ENCODE results near the gene FOXE3. TPM values are rescaled to one million over a fixed set of nuclear protein-coding genes. Genes with fewer than 3 reads are reported as not detected.

The FOXE3 gene
- total and polyA plus RNA-seq, 9 of the 15 experiments (the other 6 are each of a cell fraction or from before 2014, with no cell fraction given): not detected

GRCh38 chr1:47465605-47466004, 49.5 kb downstream of the FOXE3 start:
- no peak for TF ChIP-seq RCOR1 (IDR thresholded peaks at IDR 0.05; ENCODE audit: borderline replicate concordance in 1 of 2, low read depth in 2 of 2, low read length in 2 of 2)
- no peak for TF ChIP-seq MTA3 (IDR thresholded peaks at IDR 0.05; ENCODE audit: borderline replicate concordance)
- no peak for TF ChIP-seq EP400 (IDR thresholded peaks at IDR 0.05)
- TF ChIP-seq MAFF (IDR thresholded peaks at IDR 0.05; ENCODE audit: low read length): no peak
- TF ChIP-seq ZNF655 (CRISPR knock-in tag; IDR thresholded peaks at IDR 0.05): no peak
- no peak for TF ChIP-seq WHSC1 (IDR thresholded peaks at IDR 0.05; ENCODE audit: low read length)
- TF ChIP-seq KAT7 (CRISPR knock-in tag; IDR thresholded peaks at IDR 0.05; ENCODE audit: borderline replicate concordance): no peak
- no peak for TF ChIP-seq ZBTB49 (CRISPR knock-in tag; IDR thresholded peaks at IDR 0.05; ENCODE audit: borderline replicate concordance)
- TF ChIP-seq NCOA4 (IDR thresholded peaks at IDR 0.05; ENCODE audit: partially characterized antibody): no peak
- no peak for TF ChIP-seq ATF7 (IDR thresholded peaks at IDR 0.05)
- no peak for TF ChIP-seq PURB (CRISPR knock-in tag; IDR thresholded peaks at IDR 0.05; ENCODE audit: low read depth)
- no peak overlapping the region for H3K27ac ChIP-seq (ENCODE audit: extremely low read depth, low read depth, low read length)
- in situ Hi-C loops (cut with MboI) (no loop called here), intact Hi-C loops (cut with micrococcal nuclease) (no loop called here)
- FAIRE-seq: no peak
- no TSS peak for BruUV-seq (replicated peaks)
- CTCF ChIA-PET (ENCODE audit: low intra/inter-chr PET ratio): no interaction called here
- no peaks in the 10 kb centered on the region for H3K9me1 ChIP-seq (ENCODE audit: control insufficient read depth, insufficient read depth, low read length)
- 3% methylated on average over 3 of the region's 3 CpGs for WGBS (ENCODE audit: insufficient coverage, low coverage, missing lambda C conversion rate)
- H3K79me2 ChIP-seq (ENCODE audit: control insufficient read depth, insufficient read depth, low read length): no peaks in the 10 kb centered on the region
- peaks cover 6 to 9% of the 10 kb centered on the region in 2 experiments; a peak in 1 of 5 replicates for H3K27me3 ChIP-seq (ENCODE audit: control insufficient read depth in 2 of 2, insufficient read depth in 2 of 2, low read length in 2 of 2)
- no peak overlapping the region for H3K9ac ChIP-seq (ENCODE audit: insufficient read depth in 1 of 2, low read depth in 2 of 2, low read length in 2 of 2)
- H3K4me3 ChIP-seq: no peak overlapping the region
- H4K20me1 ChIP-seq (replicated peaks; ENCODE audit: control insufficient read depth, insufficient read depth, low read length): peaks cover 9% of the 10 kb centered on the region; the same call in 1 of the 2 replicates
- no peak overlapping the region for H2AFZ ChIP-seq (ENCODE audit: low read depth, low read length)
- H3K9me3 ChIP-seq (replicated peaks; ENCODE audit: control insufficient read depth, insufficient read depth, low read depth, low read length): no peaks in the 10 kb centered on the region
- peaks cover 2 to 6% of the 10 kb centered on the region in 2 experiments; a peak in 2 of 5 replicates for H3K4me1 ChIP-seq (replicated peaks in 1 of 2; ENCODE audit: control insufficient read depth in 2 of 2, insufficient read depth in 2 of 2, low read length in 2 of 2)
- POLR2A ChIA-PET: interaction anchor here (0.6 to 1.3 kb wide), 4 partner anchors 13 to 985 kb away, joined by 3 to 8 read pairs (median 4); no protein-coding TSS in a partner anchor
- no peak overlapping the region for H3K4me2 ChIP-seq (ENCODE audit: insufficient read depth, low read length)
- ATAC-seq: no peak
- no peaks in the 10 kb centered on the region for H3K36me3 ChIP-seq (ENCODE audit: control insufficient read depth, insufficient read depth, low read length)
- DNase-seq (ENCODE audit: extremely low read depth in 1 of 4, low spot score in 3 of 4): no peak

Other genes with a start within 250 kb of the FOXE3 start
- 0.33 and 0.59 TPM in 2 replicates for gene PDZK1IP1, start 226.2 kb upstream of the FOXE3 start, total RNA-seq (2014; rRNA removed)
- gene PDZK1IP1, start 226.2 kb upstream of the FOXE3 start, total RNA-seq (2014; rRNA removed; fragmentation: Illumina TruSeq; extraction: Trizol): not detected in 2 replicates
- not detected in 2 replicates for gene PDZK1IP1, start 226.2 kb upstream of the FOXE3 start, total RNA-seq (2015; rRNA removed; fragmentation: Illumina TruSeq; extraction: Trizol)
- gene PDZK1IP1, start 226.2 kb upstream of the FOXE3 start, total RNA-seq (2021): 0.33 and 0.49 TPM in 2 replicates
- 0.17 and 0.64 TPM in 2 replicates for gene PDZK1IP1, start 226.2 kb upstream of the FOXE3 start, polyA plus RNA-seq (2011; rRNA removed)
- 0.32 and 0.68 TPM in 2 replicates for gene PDZK1IP1, start 226.2 kb upstream of the FOXE3 start, polyA plus RNA-seq (2014; fragmentation: Illumina TruSeq; extraction: Trizol)
- under 1 TPM; 0.45 to 0.55 TPM for gene PDZK1IP1, start 226.2 kb upstream of the FOXE3 start, polyA plus RNA-seq (2014; fragmentation: Nextera tagmentation; extraction: Ambion mirVana)
- gene PDZK1IP1, start 226.2 kb upstream of the FOXE3 start, polyA plus RNA-seq (2014; rRNA removed): 0.32 and 0.53 TPM in 2 replicates
- gene TAL1, start 184.1 kb upstream of the FOXE3 start, total RNA-seq (2014; rRNA removed): 59.7 and 103 TPM in 2 replicates
- 67.6 and 79.8 TPM in 2 replicates for gene TAL1, start 184.1 kb upstream of the FOXE3 start, total RNA-seq (2014; rRNA removed; fragmentation: Illumina TruSeq; extraction: Trizol)
- gene TAL1, start 184.1 kb upstream of the FOXE3 start, total RNA-seq (2015; rRNA removed; fragmentation: Illumina TruSeq; extraction: Trizol): 63.5 and 68.1 TPM in 2 replicates
- 76.5 and 81.3 TPM in 2 replicates for gene TAL1, start 184.1 kb upstream of the FOXE3 start, total RNA-seq (2021)
- gene TAL1, start 184.1 kb upstream of the FOXE3 start, polyA plus RNA-seq (2011; rRNA removed): 51.1 and 53.3 TPM in 2 replicates
- gene TAL1, start 184.1 kb upstream of the FOXE3 start, polyA plus RNA-seq (2014; fragmentation: Illumina TruSeq; extraction: Trizol): 72.3 and 106 TPM in 2 replicates
- gene TAL1, start 184.1 kb upstream of the FOXE3 start, polyA plus RNA-seq (2014; fragmentation: Nextera tagmentation; extraction: Ambion mirVana): 10 to 100 TPM; 18.5 to 22.9 TPM
- gene TAL1, start 184.1 kb upstream of the FOXE3 start, polyA plus RNA-seq (2014; rRNA removed): 42.7 and 49.5 TPM in 2 replicates
- gene STIL, start 102.1 kb upstream of the FOXE3 start, total RNA-seq (2014; rRNA removed): 28.8 and 35.7 TPM in 2 replicates
- gene STIL, start 102.1 kb upstream of the FOXE3 start, total RNA-seq (2014; rRNA removed; fragmentation: Illumina TruSeq; extraction: Trizol): 56.8 and 67.8 TPM in 2 replicates
- gene STIL, start 102.1 kb upstream of the FOXE3 start, total RNA-seq (2015; rRNA removed; fragmentation: Illumina TruSeq; extraction: Trizol): 49.7 and 52.0 TPM in 2 replicates
- gene STIL, start 102.1 kb upstream of the FOXE3 start, total RNA-seq (2021): 39.6 and 41.1 TPM in 2 replicates
- 75.0 and 77.4 TPM in 2 replicates for gene STIL, start 102.1 kb upstream of the FOXE3 start, polyA plus RNA-seq (2011; rRNA removed)
- 43.4 and 48.1 TPM in 2 replicates for gene STIL, start 102.1 kb upstream of the FOXE3 start, polyA plus RNA-seq (2014; fragmentation: Illumina TruSeq; extraction: Trizol)
- 10 to 100 TPM; 10.5 to 17.5 TPM for gene STIL, start 102.1 kb upstream of the FOXE3 start, polyA plus RNA-seq (2014; fragmentation: Nextera tagmentation; extraction: Ambion mirVana)
- gene STIL, start 102.1 kb upstream of the FOXE3 start, polyA plus RNA-seq (2014; rRNA removed): 31.3 and 33.8 TPM in 2 replicates
- gene CMPK1, start 82.5 kb upstream of the FOXE3 start, total RNA-seq (2014; rRNA removed): 107 TPM in 2 replicates
- gene CMPK1, start 82.5 kb upstream of the FOXE3 start, total RNA-seq (2014; rRNA removed; fragmentation: Illumina TruSeq; extraction: Trizol): 197 and 229 TPM in 2 replicates
- gene CMPK1, start 82.5 kb upstream of the FOXE3 start, total RNA-seq (2015; rRNA removed; fragmentation: Illumina TruSeq; extraction: Trizol): 175 and 194 TPM in 2 replicates
- gene CMPK1, start 82.5 kb upstream of the FOXE3 start, total RNA-seq (2021): 164 and 165 TPM in 2 replicates
- 70.2 and 89.2 TPM in 2 replicates for gene CMPK1, start 82.5 kb upstream of the FOXE3 start, polyA plus RNA-seq (2011; rRNA removed)
- gene CMPK1, start 82.5 kb upstream of the FOXE3 start, polyA plus RNA-seq (2014; fragmentation: Illumina TruSeq; extraction: Trizol): 169 and 179 TPM in 2 replicates
- gene CMPK1, start 82.5 kb upstream of the FOXE3 start, polyA plus RNA-seq (2014; fragmentation: Nextera tagmentation; extraction: Ambion mirVana): 10 to 100 TPM; 54.5 to 67.3 TPM
- gene CMPK1, start 82.5 kb upstream of the FOXE3 start, polyA plus RNA-seq (2014; rRNA removed): 116 and 126 TPM in 2 replicates
- gene FOXD2, start 21.8 kb downstream of the FOXE3 start, total RNA-seq (2014; rRNA removed): 1.2 TPM in 2 replicates
- gene FOXD2, start 21.8 kb downstream of the FOXE3 start, total RNA-seq (2014; rRNA removed; fragmentation: Illumina TruSeq; extraction: Trizol): 0.22 and 0.26 TPM in 2 replicates
- 0.26 and 0.33 TPM in 2 replicates for gene FOXD2, start 21.8 kb downstream of the FOXE3 start, total RNA-seq (2015; rRNA removed; fragmentation: Illumina TruSeq; extraction: Trizol)
- 0.86 and 1.2 TPM in 2 replicates for gene FOXD2, start 21.8 kb downstream of the FOXE3 start, total RNA-seq (2021)
- gene FOXD2, start 21.8 kb downstream of the FOXE3 start, polyA plus RNA-seq (2011; rRNA removed): 0.15 and 0.27 TPM in 2 replicates
- gene FOXD2, start 21.8 kb downstream of the FOXE3 start, polyA plus RNA-seq (2014; fragmentation: Illumina TruSeq; extraction: Trizol): 0.19 and 0.22 TPM in 2 replicates
- under 1 TPM; 0.06 to 0.07 TPM for gene FOXD2, start 21.8 kb downstream of the FOXE3 start, polyA plus RNA-seq (2014; fragmentation: Nextera tagmentation; extraction: Ambion mirVana)
- gene FOXD2, start 21.8 kb downstream of the FOXE3 start, polyA plus RNA-seq (2014; rRNA removed): 0.46 and 0.53 TPM in 2 replicates

Data from K562 (cell line).